IMR-90 (cell line): Measurements from ENCODE around the gene EEIG2. TPM values are rescaled to one million over a fixed set of nuclear protein-coding genes. Genes with fewer than 3 reads are reported as not detected.

ENCODE experiments used
- ATAC-seq: fragments of 200-7000 bp; cut with Tn5 transposase; 2 replicates; pipeline ENCODE4 v1.9.1; 2020; ENCODE audit warnings: low read depth, mild to moderate bottlenecking, moderate library complexity
- BruUV-seq: library from RNA; stranded (reverse); fragments of 400-500 nt; replicated peaks from 2 replicates; lab custom pipeline; 2021; lab: Mats Ljungman, UMichigan
- CTCF ChIA-PET: fragments of 300-600 bp; formaldehyde crosslinking; extraction: SDS; loops from one replicate; lab custom pipeline; 2021; ENCODE audit warnings: antibody characterized with exemption; lab: Yijun Ruan, JAX
- POLR2A ChIA-PET: fragments of 300-600 bp; sonication (Branson Sonifier 250); formaldehyde crosslinking; loops from one replicate; lab custom pipeline; 2022; ENCODE audit warnings: antibody characterized with exemption; ENCODE audit not compliant: unreplicated experiment; lab: Charles Lee
- DNase-seq: peaks from one replicate; pipeline ENCODE4 v3.0.0; 2013
- H2AFZ ChIP-seq: replicated peaks from 2 replicates; pipeline ENCODE3; 2013; ENCODE audit warnings: low read length, mild to moderate bottlenecking; ENCODE audit not compliant: poor library complexity
- H2AK5ac ChIP-seq: 2 replicates; pipeline ENCODE4 v1.6.1; 2013; ENCODE audit warnings: low read depth, low read length, inconsistent platforms
- H2AK9ac ChIP-seq: replicated peaks from 2 replicates; pipeline ENCODE3; 2013; ENCODE audit warnings: mild to moderate bottlenecking, low read depth, low read length, moderate library complexity; ENCODE audit not compliant: poor library complexity
- H2BK120ac ChIP-seq: 2 replicates; pipeline ENCODE4 v1.6.1; 2013; ENCODE audit warnings: low read depth, low read length, inconsistent platforms
- H2BK15ac ChIP-seq: 3 replicates; pipeline ENCODE4 v1.6.1; 2013; ENCODE audit warnings: low read depth, low read length, inconsistent platforms
- H2BK20ac ChIP-seq: 2 replicates; pipeline ENCODE4 v1.6.1; 2013; ENCODE audit warnings: low read depth, mild to moderate bottlenecking, inconsistent platforms, low read length, moderate library complexity
- H2BK5ac ChIP-seq: 2 replicates; pipeline ENCODE4 v1.6.1; 2013; ENCODE audit warnings: mild to moderate bottlenecking, low read depth, low read length, inconsistent platforms; ENCODE audit not compliant: poor library complexity, severe bottlenecking
- H3K14ac ChIP-seq: replicated peaks from 2 replicates; pipeline ENCODE4 v1.6.1; 2013; ENCODE audit warnings: low read depth, low read length, inconsistent platforms
- H3K18ac ChIP-seq: 2 replicates; pipeline ENCODE4 v1.6.1; 2013; ENCODE audit warnings: low read depth, low read length, control low read depth
- H3K23ac ChIP-seq: 2 replicates; pipeline ENCODE4 v1.6.1; 2013; ENCODE audit warnings: low read depth, low read length, inconsistent platforms
- H3K27ac ChIP-seq: 2 replicates; pipeline ENCODE4 v1.5.1; 2013; ENCODE audit warnings: mild to moderate bottlenecking, control low read depth, low read length; ENCODE audit not compliant: insufficient read depth
- H3K27me3 ChIP-seq: 2 replicates; pipeline ENCODE4 v1.6.1; 2013; ENCODE audit warnings: low read length; ENCODE audit not compliant: control insufficient read depth, insufficient read depth
- H3K36me3 ChIP-seq: 2 replicates; pipeline ENCODE4 v1.6.1; 2013; ENCODE audit warnings: low read length, mixed read lengths; ENCODE audit not compliant: control insufficient read depth, insufficient read depth
- H3K4ac ChIP-seq: 2 replicates; pipeline ENCODE4 v1.6.1; 2013; ENCODE audit warnings: low read depth, low read length, inconsistent platforms
- H3K4me1 ChIP-seq: 2 replicates; pipeline ENCODE4 v1.6.1; 2013; ENCODE audit warnings: low read length, mixed read lengths; ENCODE audit not compliant: control insufficient read depth, insufficient read depth
- H3K4me2 ChIP-seq: 2 replicates; pipeline ENCODE4 v1.6.1; 2013; ENCODE audit warnings: low read depth, mild to moderate bottlenecking, control low read depth, low read length, moderate library complexity
- H3K4me3 ChIP-seq: 2 replicates; pipeline ENCODE4 v1.5.1; 2013; ENCODE audit warnings: low read depth, mild to moderate bottlenecking, control low read depth, low read length, moderate library complexity; ENCODE audit not compliant: insufficient read depth
- H3K56ac ChIP-seq: 2 replicates; pipeline ENCODE4 v1.6.1; 2013; ENCODE audit warnings: low read length, inconsistent platforms; ENCODE audit not compliant: insufficient read depth; ENCODE audit errors: extremely low read depth
- H3K79me1 ChIP-seq, 2 experiments: 2 replicates each; pipeline ENCODE4 v1.6.1; 2013; ENCODE audit warnings: low read length in 2 of 2, inconsistent platforms in 1 of 2, low read depth in 1 of 2
- H3K9ac ChIP-seq: 2 replicates; pipeline ENCODE4 v1.6.1; 2013; ENCODE audit warnings: low read depth, low read length, control low read depth
- H3K9me1 ChIP-seq: 2 replicates; pipeline ENCODE4 v1.6.1; 2013; ENCODE audit warnings: low read length, inconsistent platforms; ENCODE audit not compliant: insufficient read depth
- H3K9me3 ChIP-seq: 2 replicates; pipeline ENCODE4 v1.6.1; 2013; ENCODE audit warnings: low read length; ENCODE audit not compliant: control insufficient read depth, insufficient read depth
- H4K20me1 ChIP-seq: 2 replicates; pipeline ENCODE4 v1.6.1; 2013; ENCODE audit warnings: low read length, inconsistent platforms; ENCODE audit not compliant: insufficient read depth
- H4K5ac ChIP-seq: 2 replicates; pipeline ENCODE4 v1.6.1; 2013; ENCODE audit warnings: mild to moderate bottlenecking, low read depth, low read length, control low read depth
- H4K8ac ChIP-seq, 2 experiments: 2 replicates each; pipeline ENCODE4 v1.6.1; 2013; ENCODE audit warnings: low read depth in 2 of 2, low read length in 2 of 2, control low read depth in 1 of 2, inconsistent platforms in 1 of 2
- H4K91ac ChIP-seq: 2 replicates; pipeline ENCODE4 v1.6.1; 2013; ENCODE audit warnings: low read depth, low read length, inconsistent platforms; ENCODE audit not compliant: insufficient read depth
- BHLHE40 ChIP-seq: fragments of 150-350 bp; IDR thresholded peaks from 2 replicates; pipeline ENCODE4 v1.6.1; 2016; ENCODE audit warnings: mild to moderate bottlenecking, low read depth, low read length
- CEBPB ChIP-seq: IDR thresholded peaks from 2 replicates; pipeline ENCODE4 v1.6.1; 2012; ENCODE audit warnings: low read depth, low read length, improper control_type of control experiment
- CTCF ChIP-seq: conservative IDR thresholded peaks from 2 replicates; pipeline ENCODE4 v1.5.1; 2012; ENCODE audit warnings: mild to moderate bottlenecking, low read depth, low read length, improper control_type of control experiment
- ELK1 ChIP-seq: fragments of 150-350 bp; IDR thresholded peaks from 2 replicates; pipeline ENCODE4 v1.6.1; 2016; ENCODE audit warnings: low read depth, mild to moderate bottlenecking, low read length, moderate library complexity, borderline replicate concordance
- FOS ChIP-seq: fragments of 150-350 bp; IDR thresholded peaks from 2 replicates; pipeline ENCODE4 v1.6.1; 2016; ENCODE audit warnings: low read depth, low read length
- MAFK ChIP-seq: IDR thresholded peaks from 2 replicates; pipeline ENCODE4 v1.6.1; 2012; ENCODE audit warnings: low read depth, low read length, improper control_type of control experiment
- MAZ ChIP-seq: IDR thresholded peaks from 2 replicates; pipeline ENCODE4 v1.6.1; 2012; ENCODE audit warnings: low read depth, mild to moderate bottlenecking, low read length, improper control_type of control experiment, moderate library complexity, borderline replicate concordance
- MXI1 ChIP-seq: IDR thresholded peaks from 2 replicates; pipeline ENCODE4 v1.6.1; 2012; ENCODE audit warnings: low read depth, mild to moderate bottlenecking, low read length, moderate library complexity, borderline replicate concordance
- NFE2L2 ChIP-seq: fragments of 150-350 bp; IDR thresholded peaks from 2 replicates; pipeline ENCODE4 v1.6.1; 2016; ENCODE audit warnings: low read depth, mild to moderate bottlenecking, low read length
- POLR2A ChIP-seq: IDR thresholded peaks from 2 replicates; pipeline ENCODE4 v1.6.1; 2012; ENCODE audit warnings: mild to moderate bottlenecking, low read depth, low read length
- RAD21 ChIP-seq: IDR thresholded peaks from 2 replicates; pipeline ENCODE4 v1.6.1; 2012; ENCODE audit warnings: low read length, improper control_type of control experiment
- RCOR1 ChIP-seq: IDR thresholded peaks from 2 replicates; pipeline ENCODE4 v1.6.1; 2012; ENCODE audit warnings: mild to moderate bottlenecking, low read length, improper control_type of control experiment; ENCODE audit not compliant: insufficient replicate concordance
- RFX5 ChIP-seq: IDR thresholded peaks from 2 replicates; pipeline ENCODE4 v1.8.0; 2012; ENCODE audit warnings: low read depth, mild to moderate bottlenecking, low read length, moderate library complexity
- SMC3 ChIP-seq: fragments of 150-350 bp; IDR thresholded peaks from 2 replicates; pipeline ENCODE4 v1.6.1; 2016; ENCODE audit warnings: low read depth, mild to moderate bottlenecking, antibody characterized with exemption, low read length, moderate library complexity
- USF2 ChIP-seq: fragments of 150-350 bp; IDR thresholded peaks from 2 replicates; pipeline ENCODE4 v1.6.1; 2017; ENCODE audit warnings: mild to moderate bottlenecking, antibody characterized with exemption, low read length, low read depth
- dilution Hi-C: fragments of 300-500 bp; cut with HindIII; formaldehyde crosslinking; loops from one replicate; pipeline ENCODE4 v1.14.3; 2018; ENCODE audit warnings: low sequenced_read_pairs; ENCODE audit not compliant: unreplicated experiment
- in situ Hi-C: fragments of 300-500 bp; cut with MboI; formaldehyde crosslinking; loops from 3 replicates; pipeline ENCODE4 v1.14.3; 2019; ENCODE audit warnings: low sequenced_read_pairs, inconsistent platforms, mixed read lengths
- intact Hi-C: fragments of 100-400 bp; cut with micrococcal nuclease; formaldehyde crosslinking; loops from 2 replicates; pipeline ENCODE4 v1.10.0; 2022
- polyA plus RNA-seq, 3 experiments: library from polyadenylated mRNA; depleted of rRNA; stranded (reverse); fragments of >200 nt; gene quantifications; 2 replicates each; pipeline ENCODE4 v1.2.3, GENCODE V29; 2012; ENCODE audit warnings: low replicate concordance in 1 of 3
- total RNA-seq: library from RNA; depleted of rRNA; stranded (reverse); fragments of >200 nt; gene quantifications from 2 replicates; pipeline ENCODE4 v1.2.3, GENCODE V29; 2012

Gene EEIG2
- total and polyA plus RNA-seq, 2 of the 4 experiments (the other 2 are of a cell fraction), result 1.7 to 4.8 TPM

- BruUV-seq, result no TSS peak
- intact Hi-C loops, result loop anchor here (5.0 kb wide), 1 partner anchor 41 kb away; no protein-coding TSS in a partner anchor
- H3K9ac ChIP-seq, result no peak overlapping the region
- H4K20me1 ChIP-seq, result no peaks in the 10 kb centered on the region
- H3K27me3 ChIP-seq, result peaks cover 3% of the 10 kb centered on the region
- H3K9me3 ChIP-seq, result no peaks in the 10 kb centered on the region
- H3K79me1 ChIP-seq, result peaks cover 0 to 8% of the 10 kb centered on the region in 2 experiments; a peak in 2 of 4 replicates
- H3K23ac ChIP-seq, result no peak overlapping the region
- dilution Hi-C loops, result no loop called here
- no peak overlapping the region for H4K8ac ChIP-seq
- no peak for TF ChIP-seq MAFK
- no peak for TF ChIP-seq CEBPB
- TF ChIP-seq CTCF, result no peak
- no peak for TF ChIP-seq MXI1
- no peak for TF ChIP-seq BHLHE40
- no peak for TF ChIP-seq ELK1
- TF ChIP-seq RFX5, result no peak
- no peak for TF ChIP-seq USF2
- no peak for TF ChIP-seq SMC3
- no peak for TF ChIP-seq RCOR1
- TF ChIP-seq FOS, result no peak
- no peak for TF ChIP-seq RAD21
- TF ChIP-seq NFE2L2, result no peak
- no peak for TF ChIP-seq POLR2A
- TF ChIP-seq MAZ, result no peak
- H3K56ac ChIP-seq, result no peak overlapping the region
- no peak overlapping the region for H2AFZ ChIP-seq
- no peak overlapping the region for H2BK15ac ChIP-seq
- no peak overlapping the region for H3K4me3 ChIP-seq
- POLR2A ChIA-PET, result no interaction called here
- H2AK5ac ChIP-seq, result no peak overlapping the region
- H2BK120ac ChIP-seq, result no peak overlapping the region
- ATAC-seq (no peak), DNase-seq (no peak)
- no peak overlapping the region for H2BK5ac ChIP-seq
- no peaks in the 10 kb centered on the region for H3K36me3 ChIP-seq
- H3K4ac ChIP-seq, result no peak overlapping the region
- H3K9me1 ChIP-seq, result peaks cover 2% of the 10 kb centered on the region; the same call in 1 of the 2 replicates
- no peak overlapping the region for H4K91ac ChIP-seq
- in situ Hi-C loops, result no loop called here
- CTCF ChIA-PET, result no interaction called here
- no peak overlapping the region for H3K27ac ChIP-seq
- no peaks in the 10 kb centered on the region; the same call in 1 of the 2 replicates for H3K4me1 ChIP-seq
- H3K4me2 ChIP-seq, result no peak overlapping the region
- no peak overlapping the region for H4K5ac ChIP-seq
- H3K18ac ChIP-seq, result no peak overlapping the region
- H3K14ac ChIP-seq, result no peak overlapping the region
- no peak overlapping the region for H2BK20ac ChIP-seq
- no peak overlapping the region for H2AK9ac ChIP-seq
These were observed 3.8 kb upstream of the EEIG2 start for GRCh38 chr1:108556066-108556465.
